Body of pancreas (tissue), 4 donors: Measurements from ENCODE around the gene C1orf198.

ENCODE experiments used
- CTCF ChIP-seq, 7 experiments: fragments of 450-650 bp in 4 of 7; fragments of 200-600 bp in 3 of 7; sonication (generic) in 3 of 7; IDR thresholded peaks; one replicate each; pipeline ENCODE4 v1.5.1; 2016 to 2019; ENCODE audit warnings: antibody characterized with exemption in 7 of 7
- POLR2A ChIP-seq, 3 donors: fragments of 450-650 bp; IDR thresholded peaks; one replicate each; pipeline ENCODE4 v1.6.1; 2016; ENCODE audit warnings: antibody characterized with exemption in 3 of 3, mild to moderate bottlenecking in 2 of 3

- TF ChIP-seq CTCF (IDR thresholded peaks at IDR 0.05) (no peak), POLR2A (IDR thresholded peaks at IDR 0.05) (no peak)
Observed at GRCh38 chr1:230892018-230892491, 23.7 kb upstream of the C1orf198 start.
